Gastroesophageal sphincter (tissue), 3 donors: Measurements from ENCODE around the gene NLRX1.

Source experiments
- CTCF ChIP-seq, 4 experiments: fragments of 200-600 bp in 2 of 4; fragments of 450-650 bp in 2 of 4; sonication (generic) in 1 of 4; IDR thresholded peaks; one replicate each; pipeline ENCODE4 v1.5.1; 2017 to 2019; ENCODE audit warnings: antibody characterized with exemption in 4 of 4, mild to moderate bottlenecking in 2 of 4, moderate library complexity in 2 of 4
- EP300 ChIP-seq: sonication (generic); formaldehyde crosslinking; IDR thresholded peaks from one replicate; pipeline ENCODE4 v1.6.1; 2017; ENCODE audit warnings: antibody characterized with exemption, mild to moderate bottlenecking
- POLR2AphosphoS5 ChIP-seq: sonication (generic); formaldehyde crosslinking; IDR thresholded peaks from one replicate; pipeline ENCODE4 v1.6.1; 2017; ENCODE audit warnings: antibody characterized with exemption

- TF ChIP-seq CTCF (IDR thresholded peaks at IDR 0.05), result no peak
- TF ChIP-seq EP300, result no peak
- TF ChIP-seq POLR2AphosphoS5, result no peak
These were observed 4.9 kb downstream of the NLRX1 start for GRCh38 chr11:119173453-119173852.
